Stimulated activated naive CD8-positive, alpha-beta T cell treated with anti-CD3 and anti-CD28 coated beads, Interleukin-15, Interleukin-2, amounts not matched to agents 100 U/mL and 50 U/mL, for 24 hours (primary cell): Measurements from ENCODE around the gene CREB3L1.
"Not testable (repeated sequence)": the region's sequence is repeated elsewhere in the genome, so short reads cannot be mapped to it uniquely, and the experiment has no call there.

Experiments
- ATAC-seq: fragments of 150-1000 bp; cut with Tn5 transposase; one replicate; pipeline ENCODE4 v1.10.0; 2021
- DNase-seq: peaks from one replicate; pipeline ENCODE4 v3.0.0; 2021

CREB3L1 gene

DNA sequence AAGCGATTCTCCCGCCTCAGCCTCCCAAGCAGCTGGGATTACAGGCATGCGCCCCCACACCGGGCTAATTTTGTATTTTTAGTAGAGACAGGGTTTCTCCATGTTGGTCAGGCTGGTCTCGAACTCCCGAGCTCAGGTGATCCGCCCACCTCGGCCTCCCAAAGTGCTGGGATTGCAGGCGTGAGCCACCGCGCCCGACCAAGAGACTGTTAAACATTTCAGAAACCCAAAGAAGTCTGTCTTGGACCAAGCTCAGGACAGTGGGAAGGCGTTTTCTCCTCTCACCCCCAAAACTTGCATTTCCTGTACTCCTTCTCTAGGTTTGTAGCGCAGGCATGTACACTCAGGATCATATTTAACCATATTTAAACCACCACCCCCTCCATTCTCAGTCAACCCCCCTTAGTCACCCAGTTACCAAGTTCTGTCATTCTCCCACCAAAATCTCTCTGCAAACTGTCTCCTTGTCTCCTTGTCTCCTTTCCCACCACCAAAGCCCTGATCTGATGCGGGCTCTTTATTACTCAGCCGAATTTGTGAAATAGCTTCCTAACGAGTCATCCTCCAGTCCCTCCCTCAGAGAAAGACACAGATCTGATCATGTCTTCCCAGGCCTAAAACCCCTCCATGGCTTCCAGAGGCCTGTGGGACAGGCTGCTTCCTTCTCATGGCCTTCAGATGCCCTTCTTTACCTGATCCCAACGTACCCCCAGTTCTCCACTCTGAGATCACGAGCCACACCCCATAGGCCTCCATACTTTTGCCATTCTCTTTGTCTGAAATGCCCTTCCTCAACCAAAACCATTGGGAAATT lies 29.0 kb upstream of the CREB3L1 start:
- ATAC-seq (peak; percentile 50), DNase-seq (no peak)

DNA sequence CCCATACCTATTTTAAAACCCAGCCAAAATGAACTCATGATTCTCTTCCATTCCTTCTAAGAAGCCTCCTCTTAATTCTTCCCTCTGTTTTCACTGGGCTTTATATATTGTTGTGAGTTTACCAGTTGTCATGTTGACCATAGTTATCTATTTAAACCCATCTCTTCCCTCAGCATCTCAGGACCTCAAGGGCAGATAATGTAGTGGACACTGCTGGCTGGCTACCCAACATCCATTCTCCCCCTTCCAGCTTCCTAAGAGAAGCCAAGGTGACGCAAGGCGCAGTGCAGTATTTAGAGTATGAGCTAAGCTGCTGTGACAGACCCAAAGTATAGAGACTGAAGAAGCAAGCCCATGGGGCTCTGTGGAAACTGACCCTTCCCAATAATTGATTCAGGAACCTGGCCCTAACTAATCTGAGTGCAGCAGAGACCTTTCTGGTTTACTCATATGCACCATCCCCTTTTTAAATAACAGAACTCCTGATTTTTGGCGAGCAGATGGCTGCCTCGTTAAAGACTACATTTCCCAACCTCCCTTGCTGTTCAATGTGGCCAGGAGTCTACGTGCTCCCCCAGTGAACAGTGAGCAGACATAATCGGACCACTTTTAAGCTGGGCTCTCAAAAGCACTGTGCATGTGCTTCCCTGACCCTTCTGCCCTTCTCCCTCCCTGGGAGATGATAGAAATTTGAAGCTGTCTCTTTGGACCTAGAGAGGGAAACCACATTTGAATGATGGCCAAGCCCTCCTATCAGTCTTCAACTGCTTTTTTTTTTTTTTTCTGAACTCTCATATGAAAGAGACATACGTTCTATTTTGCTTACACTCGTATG lies 28.1 kb upstream of the CREB3L1 start:
- ATAC-seq (no peak), DNase-seq (no peak)

DNA sequence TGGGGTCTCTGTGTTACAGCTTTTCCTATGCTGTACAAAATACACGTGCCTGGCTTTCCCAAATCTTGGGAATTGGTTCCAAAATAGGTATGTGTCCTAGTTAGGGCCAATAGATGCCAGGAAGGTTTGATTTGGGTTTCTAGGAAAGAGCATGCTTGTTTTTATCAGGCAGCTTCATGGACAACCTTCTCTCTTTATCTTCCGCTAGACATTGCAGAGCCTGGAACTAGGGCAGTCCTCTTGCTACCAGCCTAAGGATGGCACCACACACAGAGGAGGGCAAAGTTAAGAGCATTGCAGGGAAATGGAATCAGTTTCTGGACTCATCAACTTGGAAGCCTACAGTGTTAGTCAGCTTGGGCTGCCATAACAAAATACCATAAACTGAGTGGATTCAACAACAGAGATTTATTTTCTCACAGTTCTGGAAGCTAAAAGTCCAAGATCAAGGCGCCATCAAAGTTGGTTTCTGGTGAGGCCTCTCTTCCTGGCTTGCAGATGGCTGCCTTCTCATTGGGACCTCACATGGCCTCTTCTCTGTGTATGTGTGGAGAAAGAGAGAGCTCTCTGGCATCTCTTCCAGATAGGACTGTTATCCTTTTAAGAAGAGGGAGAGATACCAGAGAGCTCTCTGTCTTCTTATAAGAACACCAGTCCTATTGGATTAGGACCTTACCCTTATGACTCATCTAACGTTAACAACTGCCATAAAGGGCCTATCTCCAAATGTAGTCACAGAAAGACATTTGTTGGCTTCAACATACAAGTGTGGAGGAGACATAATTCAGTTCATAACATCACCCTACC lies 27.3 kb upstream of the CREB3L1 start:
- no peak for ATAC-seq
- DNase-seq: no peak

GRCh38 chr11:46250745-46251052 lies 26.8 kb upstream of the CREB3L1 start:
- DNase-seq (no peak), ATAC-seq (no peak)

GRCh38 chr11:46251954-46252353 lies 25.5 kb upstream of the CREB3L1 start:
- DNase-seq (no peak), ATAC-seq (no peak)

DNA sequence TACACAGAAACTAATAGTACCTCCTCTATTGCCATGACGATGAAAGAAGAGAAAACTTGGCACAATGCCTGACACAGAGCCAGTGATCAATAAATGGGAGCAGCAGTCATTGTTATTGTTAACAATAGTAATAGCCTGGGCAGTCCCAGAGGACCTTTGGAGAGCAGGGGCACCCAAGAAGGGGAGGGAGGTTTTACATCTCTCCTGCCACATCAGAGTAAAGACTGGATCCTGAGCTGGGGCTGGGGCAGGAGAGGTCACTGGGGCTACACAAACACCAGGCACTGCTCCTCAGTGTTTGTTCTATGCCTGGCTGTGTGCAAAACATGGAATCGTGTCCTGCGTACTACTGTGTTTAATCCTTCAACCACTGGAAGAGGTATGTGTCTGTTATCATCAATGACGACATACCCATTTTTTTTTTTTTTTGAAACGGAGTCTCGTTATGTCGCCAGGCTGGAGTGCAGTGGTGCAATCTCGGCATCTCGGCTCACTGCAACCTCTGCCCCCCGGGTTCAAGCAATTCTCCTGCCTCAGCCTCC lies 25.0 kb upstream of the CREB3L1 start:
- ATAC-seq: no peak

GRCh38 chr11:46253258-46254132 lies 24.0 kb upstream of the CREB3L1 start:
- DNase-seq (no peak), ATAC-seq (no peak)

More for the DNA sequence above, 25.0 kb upstream of the CREB3L1 start:
- no peak for DNase-seq

GRCh38 chr11:46254133-46254491 lies 23.4 kb upstream of the CREB3L1 start:
- DNase-seq (no peak), ATAC-seq (no peak)

GRCh38 chr11:46256540-46257001 lies 20.9 kb upstream of the CREB3L1 start:
- DNase-seq (no peak), ATAC-seq (no peak)

- not testable (repeated sequence) for ATAC-seq
Observed at GRCh38 chr11:46259347-46259746, 18.1 kb upstream of the CREB3L1 start.

DNA sequence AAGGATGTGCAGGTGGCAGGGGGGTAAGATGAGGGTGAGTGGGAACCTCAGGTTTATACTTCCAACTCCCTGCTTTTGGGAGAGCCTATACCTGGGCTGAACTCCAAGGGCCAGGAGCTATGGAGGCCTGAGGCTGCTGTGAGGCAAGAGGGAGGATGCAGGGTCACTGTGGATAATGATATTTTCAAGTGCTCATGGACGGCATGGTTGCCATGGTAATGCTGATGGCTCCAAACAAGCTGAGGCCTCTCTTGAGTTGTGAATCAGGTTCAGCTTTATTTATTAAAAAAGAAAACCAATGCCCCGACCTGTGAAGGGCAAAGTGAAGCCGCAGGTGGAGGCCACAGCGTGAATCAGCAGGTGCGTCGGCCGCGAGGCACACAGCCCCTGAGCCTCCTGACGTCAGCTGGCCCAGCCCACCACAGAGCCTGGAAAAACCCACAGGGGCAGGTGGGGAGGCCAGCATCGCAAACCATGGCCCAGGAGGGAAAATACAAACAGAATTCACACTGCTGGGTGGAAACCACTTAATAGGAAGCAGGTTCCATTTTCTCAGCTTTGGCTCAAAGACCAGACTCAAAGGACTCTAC lies 17.4 kb upstream of the CREB3L1 start:
- DNase-seq (no peak), ATAC-seq (peak; percentile 13)

More at GRCh38 chr11:46259347-46259746, 18.1 kb upstream of the CREB3L1 start:
- not testable (repeated sequence) for DNase-seq

DNA sequence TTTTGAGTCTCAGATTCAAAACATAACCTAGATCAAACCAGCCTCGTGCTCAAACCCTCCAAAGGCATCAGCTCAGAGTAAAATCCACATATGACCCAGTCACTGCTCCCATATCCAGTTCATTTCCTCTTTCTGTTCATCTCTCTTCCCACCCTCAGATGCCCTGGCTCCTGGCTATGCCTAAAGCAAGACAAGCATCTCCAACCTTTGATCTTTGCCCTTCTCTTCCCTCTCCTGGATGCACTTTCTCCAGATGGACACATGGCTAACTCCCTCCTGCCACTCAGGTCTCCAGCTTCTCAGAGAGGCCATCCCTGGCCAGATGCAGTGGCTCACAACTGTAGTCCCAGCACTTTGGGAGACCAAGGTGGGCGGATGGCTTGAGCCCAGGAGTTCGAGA lies 14.3 kb upstream of the CREB3L1 start:
- ATAC-seq (no peak), DNase-seq (no peak)

DNA sequence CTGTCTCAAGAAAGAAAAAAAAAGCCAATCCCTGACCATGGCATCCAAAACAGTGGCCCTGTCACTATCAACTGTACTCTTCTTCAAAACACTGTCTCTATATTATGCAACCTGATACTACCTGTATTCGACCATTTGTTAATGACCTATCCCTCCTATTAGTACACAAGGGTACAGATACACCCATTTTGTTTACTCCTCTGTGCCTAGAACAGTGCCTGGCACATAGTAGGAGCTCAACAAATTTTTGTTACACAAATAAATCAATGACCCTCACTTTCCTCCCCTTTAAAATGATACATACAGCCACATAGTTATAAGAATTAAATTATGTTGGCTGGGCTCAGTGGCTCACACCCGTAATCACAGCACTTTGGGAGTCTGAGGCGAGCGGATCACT lies 13.4 kb upstream of the CREB3L1 start:
- no peak for DNase-seq
- ATAC-seq: no peak

DNA sequence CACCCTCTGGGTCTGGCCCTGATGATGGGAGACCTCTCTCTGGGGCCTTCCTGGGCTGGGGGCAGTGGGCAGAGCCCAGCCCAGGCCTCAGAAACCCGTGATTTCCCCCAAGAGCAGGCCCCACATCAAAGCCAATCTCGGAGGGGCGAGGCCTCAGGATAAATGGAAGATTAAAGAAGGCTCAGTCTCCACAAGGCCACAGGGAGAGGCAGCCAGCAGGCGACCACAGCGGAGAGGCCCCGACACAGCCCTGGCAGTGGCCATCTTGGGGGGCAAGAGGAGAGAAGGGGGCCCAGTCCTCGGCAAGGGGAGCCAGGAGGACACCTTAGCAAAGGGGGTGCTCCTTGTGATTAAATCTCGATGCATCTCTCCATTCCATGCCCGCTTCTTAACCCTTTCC lies 12.5 kb upstream of the CREB3L1 start:
- DNase-seq (no peak), ATAC-seq (no peak)

GRCh38 chr11:46265764-46266163 lies 11.7 kb upstream of the CREB3L1 start:
- DNase-seq: no peak
- no peak for ATAC-seq

DNA sequence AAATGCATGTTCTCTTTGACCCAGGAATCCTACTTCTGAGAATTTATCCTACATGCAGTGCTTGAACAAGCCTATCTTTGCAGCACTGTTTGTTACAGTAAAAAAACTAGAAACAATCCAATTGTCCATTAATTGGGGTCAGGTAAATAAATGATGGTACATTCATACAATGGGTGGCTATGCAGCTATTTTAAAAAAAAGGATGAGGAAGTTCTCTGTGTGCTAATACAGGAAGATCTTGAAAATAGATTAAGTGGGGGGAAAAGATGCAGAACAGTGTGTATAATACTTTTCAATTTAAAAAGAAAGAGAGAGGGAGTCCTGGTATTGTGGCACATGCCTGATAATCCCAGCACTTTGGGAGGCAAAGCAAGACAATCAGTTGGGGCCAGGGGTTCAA lies 9.5 kb upstream of the CREB3L1 start:
- no peak for DNase-seq
- ATAC-seq: no peak

- ATAC-seq (no peak), DNase-seq (no peak)
Observed at GRCh38 chr11:46270684-46271083, 6.8 kb upstream of the CREB3L1 start.

GRCh38 chr11:46271407-46271806 lies 6.1 kb upstream of the CREB3L1 start:
- no peak for DNase-seq
- no peak for ATAC-seq

DNA sequence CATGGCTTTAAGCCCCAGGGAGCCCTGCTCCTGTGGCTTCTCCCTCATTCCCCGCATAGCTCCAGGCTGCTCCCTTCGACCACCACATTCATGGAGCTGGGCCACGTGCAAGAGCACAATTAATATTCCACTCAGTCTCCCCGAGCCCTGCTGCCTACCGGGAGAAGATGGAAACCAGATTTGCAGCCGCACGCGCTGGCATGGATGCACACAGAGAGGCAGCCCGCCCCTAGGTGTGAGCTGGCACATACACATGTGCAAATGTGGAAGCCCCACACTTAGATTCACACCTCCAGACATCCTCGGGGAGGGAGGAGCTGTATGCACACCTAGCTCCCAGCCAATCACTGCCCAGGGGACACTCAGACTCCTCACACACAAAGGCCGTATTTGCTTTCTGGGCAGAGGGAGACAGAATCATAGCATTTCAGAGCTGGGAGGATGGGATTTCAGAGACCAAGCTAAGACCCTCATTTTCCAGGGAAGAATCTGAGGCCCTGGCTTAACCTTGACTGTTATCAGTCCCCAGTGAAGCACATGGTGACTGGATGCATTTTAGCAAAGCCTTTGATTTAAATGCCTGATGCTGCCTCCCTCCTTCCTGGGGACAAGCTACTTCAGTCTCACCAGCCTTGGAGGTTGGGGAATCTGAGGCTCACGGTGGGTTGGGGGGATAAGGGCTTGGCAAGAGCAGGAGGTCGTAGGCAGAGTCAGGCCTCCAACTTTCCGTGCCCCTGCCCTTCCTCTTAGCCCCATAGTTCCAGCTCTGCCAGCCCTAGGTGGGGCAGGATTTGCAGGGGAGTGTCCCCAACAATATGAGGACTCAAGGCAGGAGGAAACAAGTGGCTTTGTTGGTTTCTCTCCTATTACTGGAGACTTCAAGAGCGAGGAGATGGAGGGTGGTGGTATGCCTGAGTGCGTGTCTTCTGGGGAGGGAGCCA lies 5.3 kb upstream of the CREB3L1 start:
- ATAC-seq: no peak
- no peak for DNase-seq
